H1 (cell line): ENCODE results near the gene DPH6. TPM values are rescaled to one million over a fixed set of nuclear protein-coding genes. Genes with fewer than 3 reads are reported as not detected.

Source experiments
- BCL11A ChIP-seq, 2 experiments: IDR thresholded peaks; one replicate each; pipeline ENCODE4 v1.6.1; 2011; ENCODE audit warnings: low read depth in 2 of 2, low read length in 2 of 2, mild to moderate bottlenecking in 2 of 2
- POLR2AphosphoS5 ChIP-seq: IDR thresholded peaks from 2 replicates; pipeline ENCODE4 v1.6.1; 2011; ENCODE audit warnings: low read depth, low read length
- TAF1 ChIP-seq: IDR thresholded peaks from 2 replicates; pipeline ENCODE4 v1.6.1; 2011; ENCODE audit warnings: mild to moderate bottlenecking, low read depth, low read length
- polyA plus RNA-seq, 7 experiments: library from polyadenylated mRNA; depleted of rRNA in 3 of 7; stranded (reverse) in 5 of 7; unstranded in 2 of 7; fragments of >200 nt in 5 of 7; fragments of 200-250 nt in 2 of 7; gene quantifications; 1 replicate in 5 of 7; 2 replicates in 1 of 7; 4 replicates in 1 of 7; pipeline versions ENCODE4 v1.2.1 to v1.2.3, GENCODE V29; 2011 to 2013; ENCODE audit warnings: missing spikeins in 2 of 7, mixed read lengths in 2 of 7
- total RNA-seq: library from RNA; stranded (reverse); fragmentation: NEBNext Ultra II Directional; extraction: Animal tissue kit (Norgen Biotek cat#: 25700); gene quantifications from 2 replicates; pipeline ENCODE4 v1.2.1, GENCODE V29; 2021
- TF ChIP-seq, protein P1 (sequence below): fragments of 300-600 bp; sonication (generic); IDR thresholded peaks from 2 replicates; pipeline ENCODE4 v1.7.1; 2012; ENCODE audit warnings: low read length, moderate library complexity, mild to moderate bottlenecking, inconsistent platforms; ENCODE audit not compliant: insufficient replicate concordance
- TF ChIP-seq, protein P2 (sequence below): IDR thresholded peaks from 2 replicates; pipeline ENCODE4 v1.6.1; 2011; ENCODE audit warnings: low read length, improper control_type of control experiment

Gene DPH6
- total and polyA plus RNA-seq, 2 of the 8 experiments (the other 6 are each of a cell fraction or from before 2014, with no cell fraction given) = 21.6 to 30.5 TPM

DNA sequence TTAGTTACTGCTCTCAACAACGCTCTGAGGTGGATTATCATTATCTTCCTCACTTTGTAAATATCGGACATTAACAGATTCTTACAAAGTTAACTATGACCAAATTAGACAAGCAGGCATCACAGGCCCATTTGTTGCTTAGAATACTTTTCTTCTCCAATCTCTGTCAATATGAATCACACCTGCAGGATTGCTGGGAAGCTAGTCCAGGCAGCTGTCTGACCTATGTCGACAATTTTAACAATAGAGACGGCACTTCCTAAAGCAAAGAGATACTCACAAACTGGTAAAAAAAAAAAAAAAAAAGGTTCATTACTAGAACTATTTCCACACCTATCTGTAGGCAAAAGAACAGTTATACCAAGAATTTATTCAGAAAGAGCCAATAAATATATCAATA, 85.3 kb downstream of the DPH6 start (continued):
- TF ChIP-seq, protein P1, sequence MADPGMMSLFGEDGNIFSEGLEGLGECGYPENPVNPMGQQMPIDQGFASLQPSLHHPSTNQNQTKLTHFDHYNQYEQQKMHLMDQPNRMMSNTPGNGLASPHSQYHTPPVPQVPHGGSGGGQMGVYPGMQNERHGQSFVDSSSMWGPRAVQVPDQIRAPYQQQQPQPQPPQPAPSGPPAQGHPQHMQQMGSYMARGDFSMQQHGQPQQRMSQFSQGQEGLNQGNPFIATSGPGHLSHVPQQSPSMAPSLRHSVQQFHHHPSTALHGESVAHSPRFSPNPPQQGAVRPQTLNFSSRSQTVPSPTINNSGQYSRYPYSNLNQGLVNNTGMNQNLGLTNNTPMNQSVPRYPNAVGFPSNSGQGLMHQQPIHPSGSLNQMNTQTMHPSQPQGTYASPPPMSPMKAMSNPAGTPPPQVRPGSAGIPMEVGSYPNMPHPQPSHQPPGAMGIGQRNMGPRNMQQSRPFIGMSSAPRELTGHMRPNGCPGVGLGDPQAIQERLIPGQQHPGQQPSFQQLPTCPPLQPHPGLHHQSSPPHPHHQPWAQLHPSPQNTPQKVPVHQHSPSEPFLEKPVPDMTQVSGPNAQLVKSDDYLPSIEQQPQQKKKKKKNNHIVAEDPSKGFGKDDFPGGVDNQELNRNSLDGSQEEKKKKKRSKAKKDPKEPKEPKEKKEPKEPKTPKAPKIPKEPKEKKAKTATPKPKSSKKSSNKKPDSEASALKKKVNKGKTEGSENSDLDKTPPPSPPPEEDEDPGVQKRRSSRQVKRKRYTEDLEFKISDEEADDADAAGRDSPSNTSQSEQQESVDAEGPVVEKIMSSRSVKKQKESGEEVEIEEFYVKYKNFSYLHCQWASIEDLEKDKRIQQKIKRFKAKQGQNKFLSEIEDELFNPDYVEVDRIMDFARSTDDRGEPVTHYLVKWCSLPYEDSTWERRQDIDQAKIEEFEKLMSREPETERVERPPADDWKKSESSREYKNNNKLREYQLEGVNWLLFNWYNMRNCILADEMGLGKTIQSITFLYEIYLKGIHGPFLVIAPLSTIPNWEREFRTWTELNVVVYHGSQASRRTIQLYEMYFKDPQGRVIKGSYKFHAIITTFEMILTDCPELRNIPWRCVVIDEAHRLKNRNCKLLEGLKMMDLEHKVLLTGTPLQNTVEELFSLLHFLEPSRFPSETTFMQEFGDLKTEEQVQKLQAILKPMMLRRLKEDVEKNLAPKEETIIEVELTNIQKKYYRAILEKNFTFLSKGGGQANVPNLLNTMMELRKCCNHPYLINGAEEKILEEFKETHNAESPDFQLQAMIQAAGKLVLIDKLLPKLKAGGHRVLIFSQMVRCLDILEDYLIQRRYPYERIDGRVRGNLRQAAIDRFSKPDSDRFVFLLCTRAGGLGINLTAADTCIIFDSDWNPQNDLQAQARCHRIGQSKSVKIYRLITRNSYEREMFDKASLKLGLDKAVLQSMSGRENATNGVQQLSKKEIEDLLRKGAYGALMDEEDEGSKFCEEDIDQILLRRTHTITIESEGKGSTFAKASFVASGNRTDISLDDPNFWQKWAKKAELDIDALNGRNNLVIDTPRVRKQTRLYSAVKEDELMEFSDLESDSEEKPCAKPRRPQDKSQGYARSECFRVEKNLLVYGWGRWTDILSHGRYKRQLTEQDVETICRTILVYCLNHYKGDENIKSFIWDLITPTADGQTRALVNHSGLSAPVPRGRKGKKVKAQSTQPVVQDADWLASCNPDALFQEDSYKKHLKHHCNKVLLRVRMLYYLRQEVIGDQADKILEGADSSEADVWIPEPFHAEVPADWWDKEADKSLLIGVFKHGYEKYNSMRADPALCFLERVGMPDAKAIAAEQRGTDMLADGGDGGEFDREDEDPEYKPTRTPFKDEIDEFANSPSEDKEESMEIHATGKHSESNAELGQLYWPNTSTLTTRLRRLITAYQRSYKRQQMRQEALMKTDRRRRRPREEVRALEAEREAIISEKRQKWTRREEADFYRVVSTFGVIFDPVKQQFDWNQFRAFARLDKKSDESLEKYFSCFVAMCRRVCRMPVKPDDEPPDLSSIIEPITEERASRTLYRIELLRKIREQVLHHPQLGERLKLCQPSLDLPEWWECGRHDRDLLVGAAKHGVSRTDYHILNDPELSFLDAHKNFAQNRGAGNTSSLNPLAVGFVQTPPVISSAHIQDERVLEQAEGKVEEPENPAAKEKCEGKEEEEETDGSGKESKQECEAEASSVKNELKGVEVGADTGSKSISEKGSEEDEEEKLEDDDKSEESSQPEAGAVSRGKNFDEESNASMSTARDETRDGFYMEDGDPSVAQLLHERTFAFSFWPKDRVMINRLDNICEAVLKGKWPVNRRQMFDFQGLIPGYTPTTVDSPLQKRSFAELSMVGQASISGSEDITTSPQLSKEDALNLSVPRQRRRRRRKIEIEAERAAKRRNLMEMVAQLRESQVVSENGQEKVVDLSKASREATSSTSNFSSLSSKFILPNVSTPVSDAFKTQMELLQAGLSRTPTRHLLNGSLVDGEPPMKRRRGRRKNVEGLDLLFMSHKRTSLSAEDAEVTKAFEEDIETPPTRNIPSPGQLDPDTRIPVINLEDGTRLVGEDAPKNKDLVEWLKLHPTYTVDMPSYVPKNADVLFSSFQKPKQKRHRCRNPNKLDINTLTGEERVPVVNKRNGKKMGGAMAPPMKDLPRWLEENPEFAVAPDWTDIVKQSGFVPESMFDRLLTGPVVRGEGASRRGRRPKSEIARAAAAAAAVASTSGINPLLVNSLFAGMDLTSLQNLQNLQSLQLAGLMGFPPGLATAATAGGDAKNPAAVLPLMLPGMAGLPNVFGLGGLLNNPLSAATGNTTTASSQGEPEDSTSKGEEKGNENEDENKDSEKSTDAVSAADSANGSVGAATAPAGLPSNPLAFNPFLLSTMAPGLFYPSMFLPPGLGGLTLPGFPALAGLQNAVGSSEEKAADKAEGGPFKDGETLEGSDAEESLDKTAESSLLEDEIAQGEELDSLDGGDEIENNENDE = no peak
- TF ChIP-seq, protein P2, sequence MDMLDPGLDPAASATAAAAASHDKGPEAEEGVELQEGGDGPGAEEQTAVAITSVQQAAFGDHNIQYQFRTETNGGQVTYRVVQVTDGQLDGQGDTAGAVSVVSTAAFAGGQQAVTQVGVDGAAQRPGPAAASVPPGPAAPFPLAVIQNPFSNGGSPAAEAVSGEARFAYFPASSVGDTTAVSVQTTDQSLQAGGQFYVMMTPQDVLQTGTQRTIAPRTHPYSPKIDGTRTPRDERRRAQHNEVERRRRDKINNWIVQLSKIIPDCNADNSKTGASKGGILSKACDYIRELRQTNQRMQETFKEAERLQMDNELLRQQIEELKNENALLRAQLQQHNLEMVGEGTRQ = no peak
- TF ChIP-seq TAF1 (no peak), BCL11A (IDR thresholded peaks at IDR 0.05; ENCODE audit: low read depth in 2 of 2, low read length in 2 of 2) (no peak), POLR2AphosphoS5 (no peak)
